ENCODE results near the gene WNK4. TPM values are rescaled to one million over a fixed set of nuclear protein-coding genes. Genes with fewer than 3 reads are reported as not detected.

WNK4 gene
- total RNA-seq, 1 experiment from 2014 or later = 2.6 TPM

DNA sequence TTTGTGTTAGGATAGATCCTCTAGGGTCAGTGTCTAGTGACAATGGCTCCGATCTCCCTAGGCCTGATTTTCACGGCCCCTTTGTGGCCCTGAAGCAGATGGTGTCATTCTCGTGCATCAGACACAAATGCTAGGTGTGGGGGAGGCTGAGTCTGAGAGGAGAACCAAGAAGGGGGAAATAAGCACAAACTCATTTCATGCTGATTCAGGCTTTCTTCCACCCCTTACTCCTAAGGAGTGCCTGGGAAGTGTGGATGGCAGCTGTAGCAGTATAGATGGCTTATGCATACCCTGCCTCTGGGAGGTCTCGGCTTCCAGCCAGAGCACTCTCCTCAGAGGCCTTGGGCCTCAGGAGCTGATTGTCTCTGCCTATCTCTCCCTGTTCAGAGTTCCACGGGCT lies 1.8 kb upstream of the WNK4 start:
- H3K23me2 ChIP-seq (ENCODE audit: insufficient read length, low read depth, low read length, poor library complexity, severe bottlenecking) = peaks cover 11% of the 10 kb centered on the region
- TF ChIP-seq, protein P1, sequence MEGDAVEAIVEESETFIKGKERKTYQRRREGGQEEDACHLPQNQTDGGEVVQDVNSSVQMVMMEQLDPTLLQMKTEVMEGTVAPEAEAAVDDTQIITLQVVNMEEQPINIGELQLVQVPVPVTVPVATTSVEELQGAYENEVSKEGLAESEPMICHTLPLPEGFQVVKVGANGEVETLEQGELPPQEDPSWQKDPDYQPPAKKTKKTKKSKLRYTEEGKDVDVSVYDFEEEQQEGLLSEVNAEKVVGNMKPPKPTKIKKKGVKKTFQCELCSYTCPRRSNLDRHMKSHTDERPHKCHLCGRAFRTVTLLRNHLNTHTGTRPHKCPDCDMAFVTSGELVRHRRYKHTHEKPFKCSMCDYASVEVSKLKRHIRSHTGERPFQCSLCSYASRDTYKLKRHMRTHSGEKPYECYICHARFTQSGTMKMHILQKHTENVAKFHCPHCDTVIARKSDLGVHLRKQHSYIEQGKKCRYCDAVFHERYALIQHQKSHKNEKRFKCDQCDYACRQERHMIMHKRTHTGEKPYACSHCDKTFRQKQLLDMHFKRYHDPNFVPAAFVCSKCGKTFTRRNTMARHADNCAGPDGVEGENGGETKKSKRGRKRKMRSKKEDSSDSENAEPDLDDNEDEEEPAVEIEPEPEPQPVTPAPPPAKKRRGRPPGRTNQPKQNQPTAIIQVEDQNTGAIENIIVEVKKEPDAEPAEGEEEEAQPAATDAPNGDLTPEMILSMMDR (conservative IDR thresholded peaks at IDR 0.05) = no peak
- H3K9ac ChIP-seq (ENCODE audit: extremely low read depth, insufficient read length, low read length) = no peak overlapping the region
- H3K27me3 ChIP-seq (ENCODE audit: insufficient read depth, low read length) = peaks cover 10% of the 10 kb centered on the region; the same call in 1 of the 2 replicates
- no peak overlapping the region for H4K8ac ChIP-seq (replicated peaks; ENCODE audit: insufficient read length, low read depth, low read length)
- no peak overlapping the region for H3K27ac Mint-ChIP-seq
- H3K4me1 ChIP-seq (ENCODE audit: insufficient read depth, low read length) = no peaks in the 10 kb centered on the region
- no peaks in the 10 kb centered on the region; a peak in 1 of 5 replicates for H3K9me3 Mint-ChIP-seq
- no peaks in the 10 kb centered on the region for H3K9me3 ChIP-seq (ENCODE audit: control insufficient read depth, low read depth, low read length)
- H4K91ac ChIP-seq (ENCODE audit: insufficient read length, low read depth, low read length) = no peak overlapping the region
- DNase-seq = no peak
- no peak overlapping the region for H3K4me2 ChIP-seq (ENCODE audit: insufficient read depth, insufficient read length, low read length)
- no peak overlapping the region for H3K4ac ChIP-seq (ENCODE audit: low read depth, low read length)
- no peak overlapping the region for H4K5ac ChIP-seq (ENCODE audit: insufficient read length, low read depth, low read length)
- no peak overlapping the region for H2AK5ac ChIP-seq (ENCODE audit: insufficient read length, low read length)
- no peak overlapping the region for H3T11ph ChIP-seq (ENCODE audit: low read length)
- no peak overlapping the region for H3K23ac ChIP-seq (ENCODE audit: insufficient read length, low read depth, low read length)
- H2AFZ ChIP-seq (ENCODE audit: low read length) = no peak overlapping the region
- no peaks in the 10 kb centered on the region for H3K79me1 ChIP-seq (ENCODE audit: insufficient read depth, low read depth, low read length, poor library complexity, severe bottlenecking)
- H3K14ac ChIP-seq (ENCODE audit: insufficient read depth, low read length) = no peak overlapping the region
- peaks cover 25% of the 10 kb centered on the region for H3K27me3 Mint-ChIP-seq (ENCODE audit: low read depth)
- H3K4me3 Mint-ChIP-seq = no peak overlapping the region
- H2BK120ac ChIP-seq (ENCODE audit: low read depth, low read length, poor library complexity, severe bottlenecking) = no peak overlapping the region
- H2BK5ac ChIP-seq (ENCODE audit: insufficient read length, low read length) = no peak overlapping the region
- no peak overlapping the region for H2BK12ac ChIP-seq (ENCODE audit: insufficient read length, low read depth, low read length)
- no CpG with 5 or more reads among the region's 5 CpGs for WGBS (ENCODE audit: extremely low coverage, insufficient read length, low lambda C conversion rate)
- H2BK15ac ChIP-seq (ENCODE audit: low read depth, low read length) = no peak overlapping the region
- H3K56ac ChIP-seq (ENCODE audit: insufficient read length, low read depth, low read length) = no peak overlapping the region
- no peak overlapping the region for H2BK20ac ChIP-seq (ENCODE audit: low read depth, low read length, poor library complexity, severe bottlenecking)
- no peaks in the 10 kb centered on the region for H4K20me1 ChIP-seq (ENCODE audit: control insufficient read depth, insufficient read depth, insufficient read length)
- peaks cover 26 to 29% of the 10 kb centered on the region in 2 experiments for H3K4me1 Mint-ChIP-seq
- no peak overlapping the region for H3K18ac ChIP-seq (ENCODE audit: insufficient read length, low read depth, low read length)
- H3K36me3 Mint-ChIP-seq (ENCODE audit: insufficient read depth in 1 of 3, low read depth in 3 of 3) = peaks cover 4 to 44% (median 41%) of the 10 kb centered on the region in 3 experiments
- no peak overlapping the region for H3K27ac ChIP-seq (ENCODE audit: insufficient read length, low read depth, low read length)
- H3K79me2 ChIP-seq (ENCODE audit: insufficient read depth, low read length) = no peaks in the 10 kb centered on the region

All from H9 (cell line).